ENCODE data around the gene GLRX3.

GRCh38 chr10:130137090-130137448, 878 bp downstream of the GLRX3 start:
- TF ChIP-seq, protein P1, sequence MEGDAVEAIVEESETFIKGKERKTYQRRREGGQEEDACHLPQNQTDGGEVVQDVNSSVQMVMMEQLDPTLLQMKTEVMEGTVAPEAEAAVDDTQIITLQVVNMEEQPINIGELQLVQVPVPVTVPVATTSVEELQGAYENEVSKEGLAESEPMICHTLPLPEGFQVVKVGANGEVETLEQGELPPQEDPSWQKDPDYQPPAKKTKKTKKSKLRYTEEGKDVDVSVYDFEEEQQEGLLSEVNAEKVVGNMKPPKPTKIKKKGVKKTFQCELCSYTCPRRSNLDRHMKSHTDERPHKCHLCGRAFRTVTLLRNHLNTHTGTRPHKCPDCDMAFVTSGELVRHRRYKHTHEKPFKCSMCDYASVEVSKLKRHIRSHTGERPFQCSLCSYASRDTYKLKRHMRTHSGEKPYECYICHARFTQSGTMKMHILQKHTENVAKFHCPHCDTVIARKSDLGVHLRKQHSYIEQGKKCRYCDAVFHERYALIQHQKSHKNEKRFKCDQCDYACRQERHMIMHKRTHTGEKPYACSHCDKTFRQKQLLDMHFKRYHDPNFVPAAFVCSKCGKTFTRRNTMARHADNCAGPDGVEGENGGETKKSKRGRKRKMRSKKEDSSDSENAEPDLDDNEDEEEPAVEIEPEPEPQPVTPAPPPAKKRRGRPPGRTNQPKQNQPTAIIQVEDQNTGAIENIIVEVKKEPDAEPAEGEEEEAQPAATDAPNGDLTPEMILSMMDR (IDR thresholded peaks at IDR 0.05), result no peak
- TF ChIP-seq POLR2A (IDR thresholded peaks at IDR 0.05), result no peak
- no peak for TF ChIP-seq EP300 (IDR thresholded peaks at IDR 0.05)

Data from tibial nerve (tissue), 4 donors.